Calu3 (cell line): ENCODE measurements around the gene BTRC. TPM values are rescaled to one million over a fixed set of nuclear protein-coding genes. Genes with fewer than 3 reads are reported as not detected.
"Not testable (repeated sequence)": the region's sequence is repeated elsewhere in the genome, so short reads cannot be mapped to it uniquely, and the experiment has no call there.

Experiments used
- BruUV-seq: library from RNA; stranded (reverse); fragments of 400-500 nt; replicated peaks from 2 replicates; lab custom pipeline; 2021; lab: Mats Ljungman, UMichigan
- CTCF ChIA-PET: fragments of 300-600 bp; sonication (Branson Sonifier 250); formaldehyde crosslinking; loops from one replicate; lab custom pipeline; 2022; ENCODE audit warnings: antibody characterized with exemption; lab: Charles Lee
- DNase-seq: peaks from one replicate; pipeline ENCODE4 v3.0.0; 2022
- H3K27ac Mint-ChIP-seq: one replicate; pipeline ENCODE4 v1.8.0; 2022; ENCODE audit warnings: mixed read lengths; ENCODE audit not compliant: unreplicated experiment
- H3K27me3 Mint-ChIP-seq: one replicate; pipeline ENCODE4 v1.8.0; 2022; ENCODE audit warnings: mixed read lengths; ENCODE audit not compliant: unreplicated experiment
- H3K36me3 Mint-ChIP-seq: one replicate; pipeline ENCODE4 v1.8.0; 2022; ENCODE audit warnings: mild to moderate bottlenecking, moderate library complexity, mixed read lengths; ENCODE audit not compliant: insufficient read depth, unreplicated experiment
- H3K4me1 Mint-ChIP-seq: one replicate; pipeline ENCODE4 v1.8.0; 2022; ENCODE audit warnings: mild to moderate bottlenecking, low read depth, mixed read lengths; ENCODE audit not compliant: unreplicated experiment
- H3K4me3 Mint-ChIP-seq: one replicate; pipeline ENCODE4 v1.8.0; 2022; ENCODE audit warnings: mild to moderate bottlenecking, low read depth, moderate library complexity, mixed read lengths; ENCODE audit not compliant: unreplicated experiment
- H3K9me3 Mint-ChIP-seq: one replicate; pipeline ENCODE4 v1.8.0; 2022; ENCODE audit warnings: low read depth, mixed read lengths; ENCODE audit not compliant: unreplicated experiment
- CTCF ChIP-seq: fragments of 200-600 bp; IDR thresholded peaks from one replicate; pipeline ENCODE4 v1.8.0; 2022; ENCODE audit warnings: antibody characterized with exemption; ENCODE audit not compliant: unreplicated experiment
- intact Hi-C: fragments of 100-400 bp; cut with micrococcal nuclease; formaldehyde crosslinking; loops from one replicate; pipeline ENCODE4 v1.10.0; 2022; ENCODE audit not compliant: unreplicated experiment
- total RNA-seq: library from RNA; stranded (reverse); gene quantifications from 2 replicates; pipeline ENCODE4 v1.2.3, GENCODE V29; 2022

The BTRC gene
- total RNA-seq, 1 experiment from 2014 or later = 7.9 TPM

- intact Hi-C loops = no loop called here
Observed at GRCh38 chr10:101364721-101365120, 10.8 kb downstream of the BTRC start.

GRCh38 chr10:101367569-101368453, 13.8 kb downstream of the BTRC start:
- CTCF ChIA-PET = interaction anchor here (0.6 to 1.0 kb wide), 3 partner anchors 14 to 154 kb away, joined by 3 to 5 read pairs (median 4); partner anchors contain the start of gene BTRC
- peaks cover 7% of the 10 kb centered on the region for H3K4me1 Mint-ChIP-seq
- H3K36me3 Mint-ChIP-seq = no peaks in the 10 kb centered on the region
- peak overlapping the region; percentile 63 for H3K27ac Mint-ChIP-seq
- no peak for TF ChIP-seq CTCF
- no peak overlapping the region for H3K4me3 Mint-ChIP-seq
- H3K9me3 Mint-ChIP-seq = no peaks in the 10 kb centered on the region
- DNase-seq = peak; percentile 23
- intact Hi-C loops = no loop called here
- no TSS peak for BruUV-seq
- H3K27me3 Mint-ChIP-seq = no peaks in the 10 kb centered on the region

More at GRCh38 chr10:101364721-101365120, 10.8 kb downstream of the BTRC start:
- no peak for DNase-seq
- Mint-ChIP-seq H3K27ac (no peak overlapping the region), H3K27me3 (no peaks in the 10 kb centered on the region), H3K4me3 (no peak overlapping the region), H3K9me3 (no peaks in the 10 kb centered on the region), H3K36me3 (no peaks in the 10 kb centered on the region), H3K4me1 (peaks cover 7% of the 10 kb centered on the region)
- no TSS peak for BruUV-seq
- CTCF ChIA-PET = no interaction called here
- no peak for TF ChIP-seq CTCF

GRCh38 chr10:101373063-101373462, 19.1 kb downstream of the BTRC start:
- H3K36me3 Mint-ChIP-seq = no peaks in the 10 kb centered on the region
- intact Hi-C loops = no loop called here
- no TSS peak for BruUV-seq
- TF ChIP-seq CTCF = no peak
- no peak overlapping the region for H3K4me3 Mint-ChIP-seq
- H3K9me3 Mint-ChIP-seq = peaks cover 3% of the 10 kb centered on the region
- no peaks in the 10 kb centered on the region for H3K4me1 Mint-ChIP-seq
- CTCF ChIA-PET = interaction anchor here (1.3 kb wide), 1 partner anchor 27 kb away, joined by 3 read pairs; no protein-coding TSS in a partner anchor
- no peaks in the 10 kb centered on the region for H3K27me3 Mint-ChIP-seq
- H3K27ac Mint-ChIP-seq = no peak overlapping the region
- no peak for DNase-seq

GRCh38 chr10:101373993-101374392, 20.0 kb downstream of the BTRC start:
- CTCF ChIA-PET, H3K4me1 Mint-ChIP-seq, H3K4me3 Mint-ChIP-seq, BruUV-seq, DNase-seq, H3K9me3 Mint-ChIP-seq, H3K27me3 Mint-ChIP-seq, H3K36me3 Mint-ChIP-seq, H3K27ac Mint-ChIP-seq, intact Hi-C loops: not testable (repeated sequence)

- Mint-ChIP-seq H3K4me1 (no peaks in the 10 kb centered on the region), H3K4me3 (no peak overlapping the region), H3K27me3 (no peaks in the 10 kb centered on the region), H3K36me3 (no peaks in the 10 kb centered on the region), H3K27ac (no peak overlapping the region), H3K9me3 (peaks cover 3% of the 10 kb centered on the region)
- TF ChIP-seq CTCF = no peak
- CTCF ChIA-PET = no interaction called here
- BruUV-seq = no TSS peak
- intact Hi-C loops = no loop called here
- no peak for DNase-seq
Observed at GRCh38 chr10:101375076-101375475, 21.1 kb downstream of the BTRC start.
